ENCODE results near the gene ARHGAP24. TPM values are rescaled to one million over a fixed set of nuclear protein-coding genes. Genes with fewer than 3 reads are reported as not detected.

ARHGAP24 gene
- polyA plus RNA-seq, 2 of the 4 experiments (the other 2 are of a cell fraction) = 1.7 to 12.1 TPM

DNA sequence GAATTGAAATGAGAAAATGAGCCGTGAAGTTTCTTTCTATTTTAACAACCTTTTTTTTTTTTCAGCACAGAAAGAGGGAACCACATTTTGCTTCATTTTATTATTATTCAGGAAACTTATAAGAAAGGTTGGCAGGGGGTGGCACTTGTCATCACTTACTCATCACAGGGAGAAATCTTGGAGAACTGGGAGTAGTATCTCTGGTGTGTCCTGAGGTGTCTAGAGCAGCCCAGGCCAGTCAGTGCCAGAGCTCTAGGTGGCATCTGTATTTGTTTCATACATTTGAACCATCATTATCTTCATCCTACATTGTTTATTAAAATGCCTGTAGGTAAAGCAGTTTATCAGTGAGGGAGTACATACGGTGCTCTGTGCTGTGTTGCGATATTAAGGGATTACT lies 43.8 kb upstream of the ARHGAP24 start:
- ChIA-PET CTCF (interaction anchor here (0.6 kb wide), 1 partner anchor 18 kb away, joined by 3 read pairs; no protein-coding TSS in a partner anchor), POLR2A (no interaction called here)
- Histone ChIP-seq H3K4me1 (peaks cover 21% of the 10 kb centered on the region; the same call in 2 of the 3 replicates), H3K27ac (peak overlapping the region in 1 of 2 experiments; percentile 5; a peak in 1 of 6 replicates), H3K4me3 (no peak overlapping the region), H3K9me3 (no peaks in the 10 kb centered on the region), H3K4me2 (peak overlapping the region; percentile 40)
- DNase-seq (ENCODE audit: low read depth in 1 of 2, low spot score in 1 of 2) (peak in 1 of 2 experiments; percentile 6), ATAC-seq (peak; percentile 50 to 63; a peak in 4 of 6 replicates), FAIRE-seq (no peak)
- TF ChIP-seq PHF8 (IDR thresholded peaks at IDR 0.05; ENCODE audit: borderline replicate concordance, low read depth) (no peak), POLR2A (IDR thresholded peaks at IDR 0.05; ENCODE audit: low read length) (no peak), ZSCAN20 (CRISPR knock-in tag; IDR thresholded peaks at IDR 0.05) (no peak), FOSB (CRISPR knock-in tag; IDR thresholded peaks at IDR 0.05) (no peak)
- WGBS (ENCODE audit: missing lambda C conversion rate) = 35% methylated on average over 3 of the region's 3 CpGs

GRCh38 chr4:85431881-85432485 lies 43.0 kb upstream of the ARHGAP24 start:
- no peak for ATAC-seq
- ChIA-PET CTCF (no interaction called here), POLR2A (no interaction called here)
- TF ChIP-seq EHMT2 (IDR thresholded peaks at IDR 0.05; ENCODE audit: low read depth) (no peak), ZC3H11A (IDR thresholded peaks at IDR 0.05) (no peak), KDM1A (IDR thresholded peaks at IDR 0.05; ENCODE audit: low read depth) (no peak), REST (IDR thresholded peaks at IDR 0.05) (no peak), HOXB5 (CRISPR knock-in tag; IDR thresholded peaks at IDR 0.05) (no peak), MAZ (IDR thresholded peaks at IDR 0.05; ENCODE audit: borderline replicate concordance, low read depth, low read length) (no peak), CHD4 (IDR thresholded peaks at IDR 0.05; ENCODE audit: borderline replicate concordance) (no peak), JUNB (IDR thresholded peaks at IDR 0.05) (no peak), FOSB (CRISPR knock-in tag; IDR thresholded peaks at IDR 0.05) (no peak), CBX8 (IDR thresholded peaks at IDR 0.05) (no peak), SREBF2 (IDR thresholded peaks at IDR 0.05) (no peak), CEBPB (IDR thresholded peaks at IDR 0.05) (no peak), HES2 (IDR thresholded peaks at IDR 0.05) (no peak), NPAS2 (CRISPR knock-in tag; IDR thresholded peaks at IDR 0.05; ENCODE audit: borderline replicate concordance) (no peak), CHD2 (IDR thresholded peaks at IDR 0.05; ENCODE audit: low read length, partially characterized antibody) (no peak), NFE2L2 (conservative IDR thresholded peaks at IDR 0.05; ENCODE audit: low read length) (no peak)
- TF ChIP-seq, protein P1, sequence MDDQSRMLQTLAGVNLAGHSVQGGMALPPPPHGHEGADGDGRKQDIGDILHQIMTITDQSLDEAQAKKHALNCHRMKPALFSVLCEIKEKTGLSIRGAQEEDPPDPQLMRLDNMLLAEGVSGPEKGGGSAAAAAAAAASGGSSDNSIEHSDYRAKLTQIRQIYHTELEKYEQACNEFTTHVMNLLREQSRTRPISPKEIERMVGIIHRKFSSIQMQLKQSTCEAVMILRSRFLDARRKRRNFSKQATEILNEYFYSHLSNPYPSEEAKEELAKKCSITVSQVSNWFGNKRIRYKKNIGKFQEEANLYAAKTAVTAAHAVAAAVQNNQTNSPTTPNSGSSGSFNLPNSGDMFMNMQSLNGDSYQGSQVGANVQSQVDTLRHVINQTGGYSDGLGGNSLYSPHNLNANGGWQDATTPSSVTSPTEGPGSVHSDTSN (IDR thresholded peaks at IDR 0.05) = no peak
- FAIRE-seq = no peak
- Histone ChIP-seq H3K9me3 (no peaks in the 10 kb centered on the region), H3K27ac (no peak overlapping the region), H3K4me1 (peaks cover 21% of the 10 kb centered on the region; the same call in 2 of the 3 replicates), H3K4me2 (no peak overlapping the region), H3K4me3 (no peak overlapping the region)
- 91% methylated on average over 1 of the region's 1 CpG for WGBS (ENCODE audit: missing lambda C conversion rate)
- no peak for DNase-seq (ENCODE audit: low read depth in 1 of 2, low spot score in 1 of 2)

Measured in A549 (cell line).